Measurements from ENCODE around the gene PXDN. TPM values are rescaled to one million over a fixed set of nuclear protein-coding genes. Genes with fewer than 3 reads are reported as not detected.

Gene PXDN
- total RNA-seq, 4 donors from 2014 or later: 26.6 to 254 (median 59.8) TPM

GRCh38 chr2:1588978-1589621 lies 155.2 kb downstream of the PXDN start:
- no peaks in the 10 kb centered on the region for H3K4me1 ChIP-seq
- H3K36me3 ChIP-seq: no peaks in the 10 kb centered on the region
- no peak for TF ChIP-seq POLR2A (IDR thresholded peaks at IDR 0.05)
- TF ChIP-seq CTCF (IDR thresholded peaks at IDR 0.05): no peak
- intact Hi-C loops (cut with DNase I; ENCODE audit: low total_unique reads): no loop called here
- no peak overlapping the region for H3K4me3 ChIP-seq
- no peaks in the 10 kb centered on the region for H3K27me3 ChIP-seq
- H3K9me3 ChIP-seq: no peaks in the 10 kb centered on the region
- no peak overlapping the region for H3K27ac ChIP-seq
- DNase-seq: no peak

- DNase-seq: no peak
- Histone ChIP-seq H3K4me1 (no peaks in the 10 kb centered on the region), H3K36me3 (no peaks in the 10 kb centered on the region), H3K4me3 (no peak overlapping the region), H3K27ac (no peak overlapping the region), H3K9me3 (no peaks in the 10 kb centered on the region), H3K27me3 (no peaks in the 10 kb centered on the region)
- intact Hi-C loops (cut with DNase I; ENCODE audit: low total_unique reads): no loop called here
- no peak for TF ChIP-seq POLR2A (IDR thresholded peaks at IDR 0.05)
- TF ChIP-seq CTCF (IDR thresholded peaks at IDR 0.05): no peak
These were observed 156.0 kb downstream of the PXDN start for GRCh38 chr2:1588051-1588977.

- H3K4me3 ChIP-seq: no peak overlapping the region
- no peaks in the 10 kb centered on the region for H3K27me3 ChIP-seq
- intact Hi-C loops (cut with DNase I; ENCODE audit: low total_unique reads): no loop called here
- DNase-seq: no peak
- no peak overlapping the region for H3K27ac ChIP-seq
- TF ChIP-seq CTCF (IDR thresholded peaks at IDR 0.05): no peak
- TF ChIP-seq POLR2A (IDR thresholded peaks at IDR 0.05): no peak
- H3K4me1 ChIP-seq: no peaks in the 10 kb centered on the region
- H3K9me3 ChIP-seq: no peaks in the 10 kb centered on the region
- H3K36me3 ChIP-seq: no peaks in the 10 kb centered on the region
These were observed 157.1 kb downstream of the PXDN start for GRCh38 chr2:1586923-1587840.

GRCh38 chr2:1586251-1586922 lies 157.9 kb downstream of the PXDN start:
- TF ChIP-seq CTCF (IDR thresholded peaks at IDR 0.05) (no peak), POLR2A (IDR thresholded peaks at IDR 0.05) (no peak)
- no peak overlapping the region for H3K4me3 ChIP-seq
- DNase-seq: no peak
- no peaks in the 10 kb centered on the region for H3K36me3 ChIP-seq
- no peaks in the 10 kb centered on the region for H3K4me1 ChIP-seq
- H3K27ac ChIP-seq: no peak overlapping the region
- intact Hi-C loops (cut with DNase I; ENCODE audit: low total_unique reads): no loop called here
- H3K9me3 ChIP-seq: no peaks in the 10 kb centered on the region
- no peaks in the 10 kb centered on the region for H3K27me3 ChIP-seq
